Lower lobe of right lung (tissue), 2 donors: ENCODE data around the gene TAF11L13. TPM values are rescaled to one million over a fixed set of nuclear protein-coding genes. Genes with fewer than 3 reads are reported as not detected.

Source experiments
- ATAC-seq, 2 donors: fragments of 200-7000 bp; cut with Tn5 transposase; one replicate each; pipeline ENCODE4 v1.9.1; 2020 to 2022; ENCODE audit warnings: mild to moderate bottlenecking in 2 of 2, moderate library complexity in 2 of 2
- DNase-seq: peaks from one replicate; pipeline ENCODE4 v3.0.0-alpha.2; 2020
- H3K27ac ChIP-seq: fragments of 200-600 bp; one replicate; pipeline ENCODE4 v1.8.0; 2022
- H3K27me3 ChIP-seq: fragments of 200-600 bp; one replicate; pipeline ENCODE4 v1.8.0; 2022; ENCODE audit warnings: low read depth
- H3K36me3 ChIP-seq: fragments of 200-600 bp; one replicate; pipeline ENCODE4 v1.8.0; 2022; ENCODE audit warnings: mild to moderate bottlenecking
- H3K4me1 ChIP-seq: fragments of 200-600 bp; one replicate; pipeline ENCODE4 v1.8.0; 2022
- H3K4me3 ChIP-seq: fragments of 200-600 bp; one replicate; pipeline ENCODE4 v1.8.0; 2022; ENCODE audit warnings: mild to moderate bottlenecking
- H3K9me3 ChIP-seq: fragments of 200-600 bp; one replicate; pipeline ENCODE4 v1.8.0; 2022
- CTCF ChIP-seq: fragments of 200-600 bp; IDR thresholded peaks from one replicate; pipeline ENCODE4 v1.8.0; 2022; ENCODE audit warnings: antibody characterized with exemption, mild to moderate bottlenecking
- intact Hi-C: fragments of 100-400 bp; cut with DNase I; formaldehyde crosslinking; loops from one replicate; pipeline ENCODE4 v1.11.0; 2022
- total RNA-seq: library from RNA; stranded (reverse); fragmentation: NEBNext Ultra II Directional; extraction: Animal tissue kit (Norgen Biotek cat#: 25700); gene quantifications from one replicate; pipeline ENCODE4 v1.2.1, GENCODE V29; 2021
- donor health status: DM: no; HTN: yes; CAD: no; lungs with severe emphysema.

The TAF11L13 gene
- total RNA-seq, 1 donor from 2014 or later: not detected

GRCh38 chr5:17678751-17679324, 47.0 kb downstream of the TAF11L13 start:
- H3K4me1 ChIP-seq: no peaks in the 10 kb centered on the region
- intact Hi-C loops: no loop called here
- DNase-seq (no peak), ATAC-seq (no peak)
- H3K27ac ChIP-seq: no peak overlapping the region
- H3K4me3 ChIP-seq: no peak overlapping the region
- no peak for TF ChIP-seq CTCF
- no peaks in the 10 kb centered on the region for H3K27me3 ChIP-seq
- H3K36me3 ChIP-seq: no peaks in the 10 kb centered on the region
- no peaks in the 10 kb centered on the region for H3K9me3 ChIP-seq

DNA sequence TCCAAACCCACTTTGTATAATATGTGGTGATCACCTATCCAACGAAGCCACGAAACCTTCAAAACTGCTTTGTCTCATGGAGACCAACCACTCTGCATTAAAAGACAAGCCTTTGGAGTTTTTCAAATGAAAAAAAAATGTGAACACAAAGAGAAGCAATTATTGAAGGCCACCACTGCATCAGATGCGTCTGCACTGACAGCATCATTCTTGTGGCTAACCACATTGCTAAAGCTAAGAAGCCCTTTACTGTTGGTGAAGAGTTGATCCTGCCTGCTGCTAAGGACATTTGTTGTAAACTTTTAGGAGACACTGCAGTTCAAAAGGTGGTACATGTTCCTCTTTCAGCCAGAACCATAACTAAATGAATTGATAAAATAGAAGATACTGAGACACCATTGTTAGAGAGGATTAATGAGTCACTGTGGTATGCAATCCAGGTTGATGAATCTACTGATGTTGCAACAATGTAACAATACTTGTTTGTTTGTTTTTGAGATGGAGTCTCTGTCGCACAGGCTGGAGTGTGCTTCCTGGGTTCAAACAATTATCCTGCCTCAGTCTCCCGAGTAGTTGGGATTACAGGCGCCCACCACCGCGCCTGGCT, 47.8 kb downstream of the TAF11L13 start:
- intact Hi-C loops: no loop called here
- H3K27ac ChIP-seq: no peak overlapping the region
- DNase-seq (no peak), ATAC-seq (no peak)
- H3K4me3 ChIP-seq: no peak overlapping the region
- no peaks in the 10 kb centered on the region for H3K36me3 ChIP-seq
- H3K27me3 ChIP-seq: no peaks in the 10 kb centered on the region
- H3K9me3 ChIP-seq: no peaks in the 10 kb centered on the region
- TF ChIP-seq CTCF: no peak
- H3K4me1 ChIP-seq: no peaks in the 10 kb centered on the region

- ATAC-seq: no peak
- TF ChIP-seq CTCF: no peak
- Histone ChIP-seq H3K36me3 (no peaks in the 10 kb centered on the region), H3K4me3 (no peak overlapping the region), H3K9me3 (no peaks in the 10 kb centered on the region), H3K27me3 (no peaks in the 10 kb centered on the region), H3K27ac (no peak overlapping the region), H3K4me1 (no peaks in the 10 kb centered on the region)
- no peak for DNase-seq
- intact Hi-C loops: no loop called here
These were observed 48.8 kb downstream of the TAF11L13 start for GRCh38 chr5:17680737-17681136.

Other genes with a start within 250 kb of the TAF11L13 start
- gene TAF11L2, start 133.9 kb upstream of the TAF11L13 start, total RNA-seq: not detected
- gene TAF11L3, start 113.7 kb upstream of the TAF11L13 start, total RNA-seq: not detected
- gene TAF11L4, start 110.3 kb upstream of the TAF11L13 start, total RNA-seq: not detected
- not detected for gene TAF11L5, start 106.9 kb upstream of the TAF11L13 start, total RNA-seq
- not detected for gene TAF11L6, start 103.4 kb upstream of the TAF11L13 start, total RNA-seq
- gene TAF11L7, start 46.3 kb upstream of the TAF11L13 start, total RNA-seq: not detected
- not detected for gene TAF11L8, start 41.1 kb upstream of the TAF11L13 start, total RNA-seq
- not detected for gene TAF11L9, start 37.7 kb upstream of the TAF11L13 start, total RNA-seq
- not detected for gene TAF11L10, start 34.3 kb upstream of the TAF11L13 start, total RNA-seq
- gene TAF11L11, start 27.9 kb upstream of the TAF11L13 start, total RNA-seq: not detected
- not detected for gene TAF11L12, start 21.7 kb upstream of the TAF11L13 start, total RNA-seq
- gene TAF11L14, start 2.4 kb downstream of the TAF11L13 start, total RNA-seq: not detected